ENCODE measurements around the gene TIGD4. TPM values are rescaled to one million over a fixed set of nuclear protein-coding genes. Genes with fewer than 3 reads are reported as not detected.

Gene TIGD4
- total and polyA plus RNA-seq, 2 experiments from 2014 or later, result 1.6 to 1.7 TPM

GRCh38 chr4:152729466-152729865, 50.1 kb downstream of the TIGD4 start (continued):
- no peak for TF ChIP-seq CTCF (conservative IDR thresholded peaks at IDR 0.05; ENCODE audit: low read depth in 2 of 2)

- H3K4me3 ChIP-seq, result no peak overlapping the region
- DNase-seq (ENCODE audit: low spot score) (no peak), ATAC-seq (no peak)
- Mint-ChIP-seq H3K4me3 (no peak overlapping the region), H3K4me1 (no peaks in the 10 kb centered on the region), H3K9me3 (no peaks in the 10 kb centered on the region), H3K36me3 (ENCODE audit: low read depth) (no peaks in the 10 kb centered on the region), H3K27ac (no peak overlapping the region), H3K27me3 (ENCODE audit: insufficient read depth, low read depth, poor library complexity) (peaks cover 4% of the 10 kb centered on the region)
- no peaks in the 10 kb centered on the region for H3K27me3 ChIP-seq (ENCODE audit: insufficient read depth)
- no peaks in the 10 kb centered on the region for H3K36me3 ChIP-seq (ENCODE audit: insufficient read depth)
- H3K4me2 ChIP-seq, result no peak overlapping the region
- no peaks in the 10 kb centered on the region for H3K79me2 ChIP-seq (replicated peaks; ENCODE audit: insufficient read depth)
- no peaks in the 10 kb centered on the region; the same call in 1 of the 2 replicates for H3K9me2 ChIP-seq (ENCODE audit: insufficient read depth)
- no peaks in the 10 kb centered on the region for H3K4me1 ChIP-seq (ENCODE audit: insufficient read depth)
- H3K27ac ChIP-seq (ENCODE audit: low read depth), result no peak overlapping the region
- H3F3A ChIP-seq (replicated peaks; ENCODE audit: low read depth), result no peaks in the 10 kb centered on the region
- no peak overlapping the region for H2AFZ ChIP-seq
- H4K20me1 ChIP-seq (replicated peaks; ENCODE audit: insufficient read depth), result no peaks in the 10 kb centered on the region
- no peak for TF ChIP-seq ETS1 (IDR thresholded peaks at IDR 0.05)
- no peak for TF ChIP-seq NANOG (IDR thresholded peaks at IDR 0.05; ENCODE audit: borderline replicate concordance)
- no peak for TF ChIP-seq EZH2 (IDR thresholded peaks at IDR 0.05; ENCODE audit: low read depth, unreplicated experiment)
- no peak for TF ChIP-seq ZNF114 (CRISPR knock-in tag; IDR thresholded peaks at IDR 0.05)
- TF ChIP-seq ZNF331 (CRISPR knock-in tag; IDR thresholded peaks at IDR 0.05; ENCODE audit: low read depth), result no peak
- no peak for TF ChIP-seq REST (IDR thresholded peaks at IDR 0.05; ENCODE audit: unreplicated experiment)
- TF ChIP-seq JUNB (IDR thresholded peaks at IDR 0.05; ENCODE audit: unreplicated experiment), result no peak
- TF ChIP-seq CTCF (conservative IDR thresholded peaks at IDR 0.05; ENCODE audit: low read depth in 2 of 2), result no peak
- TF ChIP-seq, protein P1, sequence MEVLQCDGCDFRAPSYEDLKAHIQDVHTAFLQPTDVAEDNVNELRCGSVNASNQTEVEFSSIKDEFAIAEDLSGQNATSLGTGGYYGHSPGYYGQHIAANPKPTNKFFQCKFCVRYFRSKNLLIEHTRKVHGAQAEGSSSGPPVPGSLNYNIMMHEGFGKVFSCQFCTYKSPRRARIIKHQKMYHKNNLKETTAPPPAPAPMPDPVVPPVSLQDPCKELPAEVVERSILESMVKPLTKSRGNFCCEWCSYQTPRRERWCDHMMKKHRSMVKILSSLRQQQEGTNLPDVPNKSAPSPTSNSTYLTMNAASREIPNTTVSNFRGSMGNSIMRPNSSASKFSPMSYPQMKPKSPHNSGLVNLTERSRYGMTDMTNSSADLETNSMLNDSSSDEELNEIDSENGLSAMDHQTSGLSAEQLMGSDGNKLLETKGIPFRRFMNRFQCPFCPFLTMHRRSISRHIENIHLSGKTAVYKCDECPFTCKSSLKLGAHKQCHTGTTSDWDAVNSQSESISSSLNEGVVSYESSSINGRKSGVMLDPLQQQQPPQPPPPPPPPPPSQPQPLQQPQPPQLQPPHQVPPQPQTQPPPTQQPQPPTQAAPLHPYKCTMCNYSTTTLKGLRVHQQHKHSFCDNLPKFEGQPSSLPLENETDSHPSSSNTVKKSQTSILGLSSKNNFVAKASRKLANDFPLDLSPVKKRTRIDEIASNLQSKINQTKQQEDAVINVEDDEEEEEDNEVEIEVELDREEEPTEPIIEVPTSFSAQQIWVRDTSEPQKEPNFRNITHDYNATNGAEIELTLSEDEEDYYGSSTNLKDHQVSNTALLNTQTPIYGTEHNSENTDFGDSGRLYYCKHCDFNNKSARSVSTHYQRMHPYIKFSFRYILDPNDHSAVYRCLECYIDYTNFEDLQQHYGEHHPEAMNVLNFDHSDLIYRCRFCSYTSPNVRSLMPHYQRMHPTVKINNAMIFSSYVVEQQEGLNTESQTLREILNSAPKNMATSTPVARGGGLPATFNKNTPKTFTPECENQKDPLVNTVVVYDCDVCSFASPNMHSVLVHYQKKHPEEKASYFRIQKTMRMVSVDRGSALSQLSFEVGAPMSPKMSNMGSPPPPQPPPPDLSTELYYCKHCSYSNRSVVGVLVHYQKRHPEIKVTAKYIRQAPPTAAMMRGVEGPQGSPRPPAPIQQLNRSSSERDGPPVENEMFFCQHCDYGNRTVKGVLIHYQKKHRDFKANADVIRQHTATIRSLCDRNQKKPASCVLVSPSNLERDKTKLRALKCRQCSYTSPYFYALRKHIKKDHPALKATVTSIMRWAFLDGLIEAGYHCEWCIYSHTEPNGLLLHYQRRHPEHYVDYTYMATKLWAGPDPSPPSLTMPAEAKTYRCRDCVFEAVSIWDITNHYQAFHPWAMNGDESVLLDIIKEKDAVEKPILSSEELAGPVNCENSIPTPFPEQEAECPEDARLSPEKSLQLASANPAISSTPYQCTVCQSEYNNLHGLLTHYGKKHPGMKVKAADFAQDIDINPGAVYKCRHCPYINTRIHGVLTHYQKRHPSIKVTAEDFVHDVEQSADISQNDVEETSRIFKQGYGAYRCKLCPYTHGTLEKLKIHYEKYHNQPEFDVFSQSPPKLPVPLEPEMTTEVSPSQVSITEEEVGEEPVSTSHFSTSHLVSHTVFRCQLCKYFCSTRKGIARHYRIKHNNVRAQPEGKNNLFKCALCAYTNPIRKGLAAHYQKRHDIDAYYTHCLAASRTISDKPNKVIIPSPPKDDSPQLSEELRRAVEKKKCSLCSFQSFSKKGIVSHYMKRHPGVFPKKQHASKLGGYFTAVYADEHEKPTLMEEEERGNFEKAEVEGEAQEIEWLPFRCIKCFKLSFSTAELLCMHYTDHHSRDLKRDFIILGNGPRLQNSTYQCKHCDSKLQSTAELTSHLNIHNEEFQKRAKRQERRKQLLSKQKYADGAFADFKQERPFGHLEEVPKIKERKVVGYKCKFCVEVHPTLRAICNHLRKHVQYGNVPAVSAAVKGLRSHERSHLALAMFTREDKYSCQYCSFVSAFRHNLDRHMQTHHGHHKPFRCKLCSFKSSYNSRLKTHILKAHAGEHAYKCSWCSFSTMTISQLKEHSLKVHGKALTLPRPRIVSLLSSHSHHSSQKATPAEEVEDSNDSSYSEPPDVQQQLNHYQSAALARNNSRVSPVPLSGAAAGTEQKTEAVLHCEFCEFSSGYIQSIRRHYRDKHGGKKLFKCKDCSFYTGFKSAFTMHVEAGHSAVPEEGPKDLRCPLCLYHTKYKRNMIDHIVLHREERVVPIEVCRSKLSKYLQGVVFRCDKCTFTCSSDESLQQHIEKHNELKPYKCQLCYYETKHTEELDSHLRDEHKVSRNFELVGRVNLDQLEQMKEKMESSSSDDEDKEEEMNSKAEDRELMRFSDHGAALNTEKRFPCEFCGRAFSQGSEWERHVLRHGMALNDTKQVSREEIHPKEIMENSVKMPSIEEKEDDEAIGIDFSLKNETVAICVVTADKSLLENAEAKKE (CRISPR knock-in tag; IDR thresholded peaks at IDR 0.05), result no peak
- TF ChIP-seq EZH2phosphoT487 (IDR thresholded peaks at IDR 0.05; ENCODE audit: unreplicated experiment), result no peak
Observed at GRCh38 chr4:152728343-152728742, 51.2 kb downstream of the TIGD4 start.

All from GM23338 (cell line).